OCI-LY7 (cell line): Measurements from ENCODE around the gene SLC39A12. TPM values are rescaled to one million over a fixed set of nuclear protein-coding genes. Genes with fewer than 3 reads are reported as not detected.

Experiments
- BruUV-seq: library from RNA; stranded (reverse); fragments of 400-500 nt; replicated peaks from 2 replicates; lab custom pipeline; 2021; lab: Mats Ljungman, UMichigan
- CTCF ChIA-PET: fragments of 300-600 bp; sonication (Branson Sonifier 250); formaldehyde crosslinking; loops from one replicate; lab custom pipeline; 2022; ENCODE audit warnings: antibody characterized with exemption; ENCODE audit not compliant: unreplicated experiment; lab: Charles Lee
- POLR2A ChIA-PET: fragments of 300-600 bp; sonication (Branson Sonifier 250); formaldehyde crosslinking; loops from one replicate; lab custom pipeline; 2022; ENCODE audit warnings: antibody characterized with exemption; lab: Charles Lee
- DNase-seq: peaks from one replicate; pipeline ENCODE4 v3.0.0-alpha.2; 2015; ENCODE audit warnings: low spot score
- H2AFZ ChIP-seq: fragments of 200-600 bp; sonication (generic), shearing (Covaris generic); 2 replicates; pipeline ENCODE4 v1.6.1; 2014; ENCODE audit warnings: mild to moderate bottlenecking, antibody characterized with exemption, low read length, moderate library complexity
- H3K27ac ChIP-seq: fragments of 200-600 bp; sonication (generic); 2 replicates; pipeline ENCODE4 v1.5.1; 2014; ENCODE audit warnings: mixed run types, low read depth, mild to moderate bottlenecking, moderate library complexity, low read length, inconsistent platforms; ENCODE audit not compliant: poor library complexity, severe bottlenecking
- H3K36me3 ChIP-seq: fragments of 200-600 bp; sonication (generic); 2 replicates; pipeline ENCODE4 v1.6.1; 2014; ENCODE audit warnings: mild to moderate bottlenecking, antibody characterized with exemption, low read length, moderate library complexity, mixed read lengths; ENCODE audit not compliant: insufficient read depth
- H3K4me1 ChIP-seq: fragments of 200-600 bp; sonication (generic); 2 replicates; pipeline ENCODE4 v1.5.1; 2014; ENCODE audit warnings: mild to moderate bottlenecking, low read length; ENCODE audit not compliant: insufficient read depth, poor library complexity, severe bottlenecking
- H3K4me2 ChIP-seq: fragments of 200-600 bp; sonication (generic); 2 replicates; pipeline ENCODE4 v1.6.1; 2014; ENCODE audit warnings: mild to moderate bottlenecking, low read length
- H3K4me3 ChIP-seq: fragments of 200-600 bp; sonication (generic); 2 replicates; pipeline ENCODE4 v1.5.1; 2014; ENCODE audit warnings: mild to moderate bottlenecking, low read depth, low read length; ENCODE audit not compliant: poor library complexity, severe bottlenecking
- H3K79me2 ChIP-seq: fragments of 200-600 bp; sonication (generic); 2 replicates; pipeline ENCODE4 v1.6.1; 2016; ENCODE audit warnings: low read depth, mild to moderate bottlenecking, low read length, moderate library complexity, mixed read lengths; ENCODE audit not compliant: insufficient read depth
- H3K9me2 ChIP-seq: fragments of 200-600 bp; sonication (generic); 2 replicates; pipeline ENCODE4 v1.6.1; 2016; ENCODE audit warnings: mild to moderate bottlenecking, low read length, mixed read lengths; ENCODE audit not compliant: insufficient read depth
- H3K9me3 ChIP-seq: fragments of 200-600 bp; sonication (generic); 2 replicates; pipeline ENCODE4 v1.6.1; 2014; ENCODE audit warnings: mild to moderate bottlenecking, mixed run types, low read length, mixed read lengths
- H4K20me1 ChIP-seq: fragments of 200-600 bp; sonication (generic); 2 replicates; pipeline ENCODE4 v1.6.1; 2014; ENCODE audit warnings: mild to moderate bottlenecking, antibody characterized with exemption, low read length, moderate library complexity, mixed read lengths; ENCODE audit not compliant: insufficient read depth
- EZH2phosphoT487 ChIP-seq: fragments of 200-600 bp; sonication (generic); IDR thresholded peaks from 2 replicates; pipeline ENCODE4 v1.6.1; 2018; ENCODE audit warnings: low read depth, borderline replicate concordance, mild to moderate bottlenecking, mixed run types, antibody characterized with exemption, low read length, moderate library complexity, mixed read lengths
- intact Hi-C: fragments of 100-400 bp; cut with micrococcal nuclease; formaldehyde crosslinking; loops from one replicate; pipeline ENCODE4 v1.10.0; 2022; ENCODE audit not compliant: unreplicated experiment
- total RNA-seq, 2 experiments: library from RNA; depleted of rRNA in 1 of 2; stranded (reverse); fragments of >200 nt in 1 of 2; shearing (Covaris generic) in 1 of 2; gene quantifications; 2 replicates each; pipeline ENCODE4 v1.2.3, GENCODE V29; 2014 to 2022
- TF ChIP-seq, protein P1 (sequence below): fragments of 200-600 bp; sonication (generic); conservative IDR thresholded peaks from 2 replicates; pipeline ENCODE4 v1.5.1; 2014; ENCODE audit warnings: mild to moderate bottlenecking, antibody characterized with exemption, low read length, moderate library complexity, mixed read lengths

Gene SLC39A12
- total RNA-seq, 2 experiments from 2014 or later: not detected

DNA sequence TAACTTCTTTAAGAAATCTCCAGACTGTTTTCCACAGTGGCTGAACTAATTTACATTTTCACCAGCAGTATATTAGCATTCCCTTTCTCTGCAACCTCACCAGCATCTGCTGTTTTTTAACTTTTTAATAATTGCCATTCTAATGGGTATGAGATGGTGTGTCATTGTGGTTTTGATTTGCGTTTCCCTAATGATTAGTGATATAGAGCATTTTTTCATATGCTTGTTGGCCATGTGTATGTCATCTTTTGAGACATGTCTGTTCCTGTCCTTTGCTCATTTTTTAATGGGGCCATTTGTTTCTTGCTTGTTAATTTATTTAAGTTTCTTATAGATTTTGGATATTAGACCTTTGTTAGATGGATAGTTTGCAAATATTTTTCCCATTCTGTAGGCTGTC is 68.8 kb downstream of the SLC39A12 start:
- no peaks in the 10 kb centered on the region for H3K79me2 ChIP-seq
- H3K4me2 ChIP-seq: no peak overlapping the region
- H2AFZ ChIP-seq: no peak overlapping the region
- no peaks in the 10 kb centered on the region for H4K20me1 ChIP-seq
- no peak for TF ChIP-seq EZH2phosphoT487
- TF ChIP-seq, protein P1, sequence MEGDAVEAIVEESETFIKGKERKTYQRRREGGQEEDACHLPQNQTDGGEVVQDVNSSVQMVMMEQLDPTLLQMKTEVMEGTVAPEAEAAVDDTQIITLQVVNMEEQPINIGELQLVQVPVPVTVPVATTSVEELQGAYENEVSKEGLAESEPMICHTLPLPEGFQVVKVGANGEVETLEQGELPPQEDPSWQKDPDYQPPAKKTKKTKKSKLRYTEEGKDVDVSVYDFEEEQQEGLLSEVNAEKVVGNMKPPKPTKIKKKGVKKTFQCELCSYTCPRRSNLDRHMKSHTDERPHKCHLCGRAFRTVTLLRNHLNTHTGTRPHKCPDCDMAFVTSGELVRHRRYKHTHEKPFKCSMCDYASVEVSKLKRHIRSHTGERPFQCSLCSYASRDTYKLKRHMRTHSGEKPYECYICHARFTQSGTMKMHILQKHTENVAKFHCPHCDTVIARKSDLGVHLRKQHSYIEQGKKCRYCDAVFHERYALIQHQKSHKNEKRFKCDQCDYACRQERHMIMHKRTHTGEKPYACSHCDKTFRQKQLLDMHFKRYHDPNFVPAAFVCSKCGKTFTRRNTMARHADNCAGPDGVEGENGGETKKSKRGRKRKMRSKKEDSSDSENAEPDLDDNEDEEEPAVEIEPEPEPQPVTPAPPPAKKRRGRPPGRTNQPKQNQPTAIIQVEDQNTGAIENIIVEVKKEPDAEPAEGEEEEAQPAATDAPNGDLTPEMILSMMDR: no peak
- CTCF ChIA-PET: no interaction called here
- H3K4me1 ChIP-seq: no peaks in the 10 kb centered on the region
- POLR2A ChIA-PET: no interaction called here
- no peak overlapping the region for H3K27ac ChIP-seq
- DNase-seq: no peak
- no peaks in the 10 kb centered on the region for H3K9me3 ChIP-seq
- no peaks in the 10 kb centered on the region for H3K9me2 ChIP-seq
- intact Hi-C loops: no loop called here
- H3K36me3 ChIP-seq: no peaks in the 10 kb centered on the region
- BruUV-seq: no TSS peak
- no peak overlapping the region for H3K4me3 ChIP-seq

DNA sequence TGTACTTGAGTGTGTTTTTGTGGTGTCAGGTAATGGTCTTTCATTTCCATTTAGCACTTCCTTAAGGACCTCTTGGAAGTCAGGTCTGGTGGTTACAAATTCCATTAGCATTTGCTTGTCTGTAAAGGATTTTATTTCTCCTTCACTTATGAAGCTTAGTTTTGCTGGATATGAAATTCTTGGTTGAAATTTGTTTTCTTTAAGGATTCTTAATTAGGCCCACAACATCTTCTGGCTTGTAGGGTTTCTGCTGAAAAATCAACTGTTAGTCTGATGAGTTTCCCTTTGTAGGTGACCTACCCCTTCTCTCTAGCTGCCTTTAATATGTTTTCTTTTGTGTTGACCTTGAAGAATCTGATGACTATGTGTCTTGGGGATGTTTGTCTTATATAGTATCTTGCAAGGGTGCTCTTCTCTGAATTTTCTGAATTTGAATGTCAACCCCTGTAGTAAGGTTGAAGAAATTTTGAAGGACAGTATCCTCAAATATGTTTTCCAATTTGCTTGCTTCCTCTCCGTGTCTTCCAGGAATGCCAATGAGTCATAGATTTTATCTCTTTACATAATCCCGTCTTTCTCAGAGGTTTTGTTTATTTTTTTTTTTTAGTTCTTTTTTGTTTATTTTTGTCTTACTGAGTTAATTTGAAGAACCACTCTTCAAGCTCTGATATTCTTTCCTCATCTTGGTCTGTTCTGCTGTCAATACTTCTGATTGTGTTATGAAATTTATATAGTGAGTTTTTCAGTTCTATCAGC is 70.2 kb downstream of the SLC39A12 start:
- Histone ChIP-seq H3K9me2 (no peaks in the 10 kb centered on the region), H2AFZ (no peak overlapping the region), H4K20me1 (no peaks in the 10 kb centered on the region), H3K9me3 (no peaks in the 10 kb centered on the region), H3K79me2 (no peaks in the 10 kb centered on the region), H3K4me1 (no peaks in the 10 kb centered on the region), H3K36me3 (no peaks in the 10 kb centered on the region), H3K4me2 (no peak overlapping the region), H3K27ac (no peak overlapping the region), H3K4me3 (no peak overlapping the region)
- TF ChIP-seq, protein P1: no peak
- no peak for TF ChIP-seq EZH2phosphoT487
- intact Hi-C loops: no loop called here
- no peak for DNase-seq
- BruUV-seq: no TSS peak
- POLR2A ChIA-PET: interaction anchor here (0.8 to 1.5 kb wide), 2 partner anchors 16 to 17 kb away, joined by 3 to 7 read pairs; no protein-coding TSS in a partner anchor
- CTCF ChIA-PET: no interaction called here
